DMS 273 (cell line): Measurements from ENCODE around the gene CCSER1.
"Not testable (repeated sequence)": the region's sequence is repeated elsewhere in the genome, so short reads cannot be mapped to it uniquely, and the experiment has no call there.

Source experiments
- DNase-seq: peaks from one replicate; lab custom pipeline; 2025; ENCODE audit not compliant: unreplicated experiment; lab: John Stamatoyannopoulos, UW

Gene CCSER1

DNA sequence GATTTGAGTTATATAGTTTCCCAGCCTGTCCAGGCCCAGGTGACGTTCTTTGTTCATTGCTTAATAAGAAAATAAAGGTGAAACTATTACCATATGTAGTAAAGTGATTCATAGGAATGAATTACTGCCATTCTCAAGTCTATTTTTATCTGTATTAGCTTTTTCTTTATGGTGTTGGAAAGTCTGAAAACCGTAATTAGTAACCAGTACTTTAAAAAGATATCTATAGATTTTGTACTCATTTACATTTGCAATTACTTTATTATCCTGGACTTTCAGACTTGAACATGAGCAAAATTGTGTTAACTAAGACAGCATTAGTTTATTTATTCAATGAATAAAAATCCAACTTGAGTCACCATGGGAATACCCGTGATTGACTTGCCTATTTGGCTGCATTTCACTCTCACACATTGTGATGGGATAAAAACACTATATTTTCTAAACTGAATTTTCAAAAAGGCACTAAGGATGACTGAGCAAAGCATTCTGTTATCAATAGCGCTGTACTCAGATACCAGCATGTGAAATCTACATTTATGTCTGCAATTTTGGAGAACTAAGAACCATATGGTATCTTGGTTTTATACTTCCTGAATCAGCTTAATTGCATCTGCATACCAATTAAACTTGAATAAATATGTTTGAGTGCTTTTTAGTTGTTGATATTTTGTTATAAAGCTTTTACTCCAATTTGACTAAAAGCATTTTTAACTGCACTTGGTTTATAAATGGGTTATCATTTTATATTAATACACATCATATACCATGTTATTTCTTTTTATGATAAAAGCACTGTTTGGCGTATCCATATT lies 154.6 kb downstream of the CCSER1 start:
- DNase-seq: peak; percentile 3

DNA sequence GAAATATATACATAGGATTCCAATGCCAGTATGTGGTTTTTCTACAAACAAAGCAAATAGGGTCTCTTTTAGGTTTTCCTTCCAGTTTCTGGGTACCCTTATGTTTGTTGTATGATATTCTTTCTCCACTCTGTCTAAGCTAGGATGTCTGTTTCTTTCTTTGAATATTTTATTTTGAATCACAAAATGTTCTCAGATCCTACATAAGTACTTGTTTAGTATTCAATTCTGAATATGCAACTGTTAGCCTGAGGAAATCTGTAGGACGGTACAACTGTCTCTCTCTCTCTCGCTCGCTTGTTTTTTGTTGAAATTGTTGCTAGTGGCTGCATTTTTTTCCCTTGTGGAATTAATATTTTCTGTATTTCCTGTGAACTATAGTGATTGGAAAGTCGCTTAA lies 163.2 kb downstream of the CCSER1 start:
- no peak for DNase-seq

DNA sequence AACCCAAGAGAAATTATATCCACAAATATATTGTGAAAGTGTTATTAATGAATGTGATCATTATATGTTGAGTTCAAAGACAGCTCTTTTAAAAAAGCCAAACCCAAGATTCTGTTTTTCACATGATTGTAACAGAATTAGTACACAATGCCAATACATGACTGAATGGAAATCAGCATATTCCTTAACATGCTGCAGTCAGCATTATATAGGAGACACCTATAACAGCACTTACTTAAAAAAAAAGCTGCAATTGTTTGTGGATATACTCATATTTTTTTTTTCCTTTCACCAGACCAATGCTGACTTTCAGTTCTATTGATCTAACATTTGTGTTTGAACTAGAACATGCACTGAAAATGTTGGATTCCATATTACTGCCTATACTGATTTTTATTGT lies 165.2 kb downstream of the CCSER1 start:
- DNase-seq: no peak

DNA sequence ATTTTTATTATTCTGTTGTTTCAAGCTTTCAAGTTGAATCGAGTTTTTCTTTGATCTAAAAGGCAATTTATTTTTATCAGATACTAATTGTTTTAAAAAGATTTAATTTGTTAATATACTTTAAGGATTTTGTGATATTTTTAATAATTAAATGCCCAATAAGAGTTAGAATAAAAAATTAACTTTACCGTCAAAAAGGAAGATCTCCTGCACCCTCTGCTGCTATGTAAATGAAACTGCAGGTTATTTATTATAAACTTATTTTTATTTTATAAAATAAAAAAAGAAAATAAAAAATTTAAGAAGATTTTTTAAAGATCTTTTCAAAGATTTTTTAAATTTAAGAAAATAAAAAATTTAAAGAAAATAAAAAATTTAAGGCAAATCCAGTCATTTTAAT lies 166.1 kb downstream of the CCSER1 start:
- no peak for DNase-seq

DNA sequence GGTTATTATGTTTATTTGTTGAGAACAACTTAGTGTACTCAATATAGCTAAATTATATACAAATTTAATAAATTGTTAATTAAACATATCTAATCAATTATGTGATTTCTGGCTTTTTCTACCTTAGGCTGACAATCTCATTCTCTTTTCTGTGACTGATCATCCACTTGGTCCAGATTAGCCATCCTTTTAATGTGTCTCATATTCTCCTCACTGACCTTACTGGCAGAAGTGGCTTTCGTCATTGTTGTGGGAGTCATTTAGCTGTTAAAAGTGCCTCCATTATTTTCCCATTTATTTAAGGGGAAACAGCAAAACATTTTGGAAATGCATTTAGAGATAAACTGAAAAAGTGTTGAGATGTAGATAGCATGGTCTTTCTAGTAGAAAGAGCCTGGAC lies 172.2 kb downstream of the CCSER1 start:
- no peak for DNase-seq

DNA sequence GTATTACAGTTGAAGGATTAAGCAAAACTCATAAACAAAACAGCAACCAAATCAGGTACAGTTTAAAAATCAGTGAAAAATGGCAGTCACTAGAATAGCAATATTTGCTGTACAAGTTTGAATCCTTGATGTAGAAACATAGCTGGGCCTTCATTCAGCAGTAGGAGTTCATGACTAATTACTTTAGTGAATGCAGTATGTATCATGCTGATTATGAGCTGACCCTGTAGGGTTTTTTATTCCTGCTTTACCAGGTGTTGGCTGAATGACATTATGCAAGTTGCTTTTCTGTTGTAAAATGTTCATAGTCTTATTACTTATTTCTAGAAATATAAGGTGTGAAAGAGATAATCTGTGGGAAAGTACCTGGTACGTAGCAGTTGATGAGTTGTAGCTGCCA lies 179.6 kb downstream of the CCSER1 start:
- DNase-seq: no peak

DNA sequence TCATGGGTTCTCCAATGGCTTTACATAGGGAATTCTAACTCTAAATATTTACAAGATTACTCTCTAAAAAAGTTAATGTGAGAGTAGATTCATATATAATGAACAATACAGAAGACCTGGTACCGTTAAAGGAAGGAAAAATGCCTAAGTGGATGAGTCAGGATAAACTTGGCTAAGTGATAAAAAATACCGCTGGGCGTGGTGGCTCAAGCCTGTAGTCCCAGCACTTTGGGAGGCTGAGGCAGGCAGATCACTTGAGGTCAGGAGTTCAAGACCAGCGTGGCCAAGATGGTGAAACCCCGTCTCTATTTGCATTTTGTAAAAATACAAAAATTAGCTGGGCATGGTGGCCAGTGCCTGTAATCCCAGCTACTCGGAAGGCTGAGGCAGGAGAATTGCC lies 189.9 kb downstream of the CCSER1 start:
- DNase-seq: not testable (repeated sequence)

DNA sequence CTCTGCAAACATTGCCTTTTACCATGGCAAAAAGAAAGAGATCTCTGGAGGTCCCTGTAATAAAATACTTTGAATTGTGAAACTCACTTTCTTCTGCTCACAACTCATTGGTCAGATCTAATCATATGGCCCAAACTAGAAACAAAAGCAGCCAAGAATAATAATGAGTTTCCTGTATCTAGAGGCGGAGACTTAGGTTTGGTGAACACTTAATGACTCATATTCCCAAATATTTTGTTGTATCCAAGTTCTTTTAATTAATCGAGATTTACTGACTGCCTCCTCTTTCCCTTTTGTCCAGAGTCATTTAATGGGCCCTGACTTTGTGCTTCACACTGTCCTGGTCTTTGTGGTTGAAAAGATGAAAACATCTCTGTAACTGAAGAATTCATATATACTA lies 190.6 kb downstream of the CCSER1 start:
- DNase-seq: no peak

DNA sequence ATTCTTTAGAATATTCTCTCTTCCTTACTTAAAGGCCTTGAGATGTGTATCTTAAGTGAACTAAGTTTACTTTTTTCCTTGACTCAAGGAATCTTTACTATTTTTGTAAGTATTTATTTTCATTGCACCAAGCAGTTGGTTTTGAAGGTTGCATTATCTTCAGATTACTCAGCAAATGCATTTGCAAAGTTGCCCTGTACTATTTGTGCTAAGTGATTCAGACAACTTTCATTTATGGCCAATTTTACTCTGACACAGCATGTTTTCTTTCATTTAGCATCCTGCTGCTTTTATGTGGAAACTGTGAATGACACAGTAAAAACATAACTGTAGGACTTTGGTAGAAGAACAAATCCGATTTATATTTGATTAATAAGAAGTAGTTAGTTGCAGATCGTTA lies 191.0 kb downstream of the CCSER1 start:
- no peak for DNase-seq

DNA sequence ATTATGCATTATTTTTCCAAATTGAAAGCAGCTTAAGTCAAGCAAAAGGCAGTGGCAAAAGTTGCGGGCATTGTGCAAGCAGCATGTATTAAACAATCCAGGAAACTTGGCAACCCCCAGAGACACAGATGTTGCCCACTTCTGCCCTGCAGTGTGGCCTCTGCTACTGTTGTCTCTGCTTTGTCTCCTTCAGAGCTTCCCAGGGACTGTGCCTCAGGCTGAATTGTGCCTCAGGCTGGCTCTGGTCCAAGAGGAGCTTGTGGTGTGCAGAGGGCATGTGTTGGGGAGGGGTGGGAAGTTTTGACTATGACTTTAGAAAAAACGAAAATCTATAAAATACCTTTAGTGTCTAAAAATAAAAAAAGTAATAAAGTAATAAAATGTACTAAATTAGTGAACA lies 201.4 kb downstream of the CCSER1 start:
- DNase-seq: peak; percentile 78

DNA sequence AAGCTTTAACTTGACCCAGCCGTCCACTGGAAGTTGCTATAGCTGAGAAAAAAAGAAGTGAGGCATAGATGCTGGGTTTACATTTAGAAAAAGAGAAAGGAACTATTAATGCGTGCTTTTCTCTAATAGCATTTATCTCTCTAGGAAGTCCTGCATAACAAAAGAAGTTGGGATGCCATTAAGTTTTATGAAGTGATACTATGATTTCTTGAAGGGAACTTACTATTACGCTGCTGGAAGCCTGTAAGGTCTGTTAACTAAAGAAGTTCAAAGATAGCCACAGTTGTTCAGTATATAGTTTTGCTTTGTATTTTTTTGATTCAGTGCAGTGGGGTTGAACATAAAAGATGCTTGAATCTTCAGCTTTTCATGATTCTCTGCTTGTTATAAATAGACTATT lies 203.4 kb downstream of the CCSER1 start:
- no peak for DNase-seq

DNA sequence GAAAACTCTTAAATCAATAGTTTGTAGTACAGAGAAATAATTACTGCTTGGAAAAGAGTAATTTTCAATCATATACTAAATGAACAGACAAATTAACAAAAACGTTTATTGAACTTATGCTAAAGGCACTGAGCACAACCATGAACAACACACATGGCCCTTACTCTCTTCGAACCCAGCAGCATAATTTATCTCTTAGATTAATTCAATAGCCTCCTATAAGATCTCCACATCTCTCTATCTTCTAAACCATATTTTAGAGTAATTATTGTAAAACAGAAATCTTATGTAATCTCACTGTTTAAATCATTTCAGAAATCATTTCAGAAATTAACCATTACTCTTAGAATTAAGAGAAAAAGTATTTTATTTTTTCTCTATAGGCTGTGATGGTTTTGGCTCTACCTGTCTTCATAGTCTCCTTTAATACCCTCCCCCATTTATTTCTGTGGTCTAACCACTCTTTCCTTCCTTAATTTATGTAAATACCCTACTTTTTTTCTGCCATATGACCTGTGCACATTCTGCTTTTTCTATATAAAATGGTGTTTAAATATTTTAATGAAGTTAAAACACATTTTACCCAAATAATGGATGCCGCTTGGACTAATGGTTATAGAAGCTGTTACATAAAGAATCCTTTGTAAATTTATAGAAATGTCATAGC lies 218.5 kb downstream of the CCSER1 start:
- no peak for DNase-seq

DNA sequence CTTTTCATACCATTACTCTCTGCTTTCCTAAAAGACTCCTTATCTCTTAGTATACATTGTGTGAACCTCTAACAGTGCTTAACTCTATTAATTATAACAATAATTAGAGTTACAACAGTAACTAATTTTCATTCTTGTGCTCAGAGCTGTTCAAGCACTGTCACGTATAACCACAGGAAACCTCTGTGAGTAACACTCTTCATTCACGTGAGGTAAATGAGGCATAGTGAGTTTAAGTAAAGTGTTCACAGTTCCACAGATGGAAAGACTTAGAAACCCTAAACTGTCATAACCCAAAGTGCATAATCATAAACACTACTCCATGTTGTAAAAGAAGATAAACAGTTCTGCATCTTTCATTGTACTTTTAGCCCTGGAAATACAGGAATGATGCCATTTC lies 222.4 kb downstream of the CCSER1 start:
- no peak for DNase-seq

DNA sequence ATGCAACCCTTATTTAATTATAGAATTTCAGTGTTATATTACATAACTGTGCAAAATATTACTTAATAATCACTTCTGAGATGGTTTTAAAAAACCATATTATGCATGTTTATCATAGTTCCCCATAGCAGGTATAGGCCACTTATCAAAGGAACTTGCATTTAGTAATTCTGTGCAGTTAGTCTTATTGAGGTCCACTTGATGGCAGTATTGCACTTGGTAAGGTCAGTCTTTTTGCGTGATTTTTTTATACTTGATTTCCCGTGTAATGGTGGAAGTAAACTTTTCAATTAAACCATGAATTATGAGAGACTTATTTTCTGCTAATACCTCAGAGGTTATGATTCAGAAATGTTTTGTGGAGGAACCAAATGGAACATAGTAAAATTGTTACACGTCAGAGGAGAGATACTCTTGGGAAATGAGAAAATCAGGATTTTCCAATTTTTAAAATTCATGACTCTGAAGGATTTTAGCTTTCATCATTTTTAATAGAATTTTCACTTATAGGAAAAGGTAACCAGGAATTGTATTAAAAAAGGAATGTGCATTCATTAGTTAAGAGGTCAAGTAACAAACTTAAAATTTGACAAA lies 230.0 kb downstream of the CCSER1 start:
- DNase-seq: peak; percentile 61

DNA sequence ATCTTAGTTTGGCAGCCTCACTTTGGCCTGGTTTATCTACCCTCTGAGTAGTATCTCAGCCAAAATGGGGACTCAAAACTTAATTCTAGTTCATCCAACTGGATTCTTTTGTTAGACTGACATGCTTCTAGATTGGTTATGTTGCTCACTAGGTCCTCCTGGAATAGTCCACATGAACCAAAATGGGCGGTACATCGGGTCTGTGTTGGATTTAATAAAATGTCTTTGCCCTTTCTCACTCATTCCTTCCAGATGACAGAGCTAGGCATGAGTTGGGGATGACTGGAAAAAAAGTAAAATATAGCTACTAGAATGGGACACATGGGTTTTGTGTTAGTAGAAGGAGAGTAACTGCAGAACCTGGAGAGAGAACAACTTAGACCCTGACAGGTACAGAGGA lies 247.9 kb downstream of the CCSER1 start:
- no peak for DNase-seq

DNA sequence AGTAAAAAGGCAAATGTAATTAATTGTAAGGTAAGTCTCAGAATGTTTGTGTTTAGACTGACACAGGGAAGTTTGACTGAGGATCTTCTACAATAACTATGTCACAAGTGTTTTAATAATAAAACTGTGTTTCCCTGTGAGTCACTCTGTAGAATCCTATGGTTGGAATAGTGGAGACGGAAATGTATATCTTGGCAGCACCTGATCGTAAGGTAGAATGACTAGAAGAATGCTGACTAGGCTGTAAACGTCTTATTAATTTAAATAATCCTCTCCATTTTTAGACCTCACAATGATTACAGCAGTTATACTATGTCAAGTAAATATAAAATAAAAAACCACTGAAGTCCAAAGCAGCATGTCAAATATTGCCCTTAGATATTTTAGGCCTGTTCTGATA lies 266.0 kb downstream of the CCSER1 start:
- no peak for DNase-seq

DNA sequence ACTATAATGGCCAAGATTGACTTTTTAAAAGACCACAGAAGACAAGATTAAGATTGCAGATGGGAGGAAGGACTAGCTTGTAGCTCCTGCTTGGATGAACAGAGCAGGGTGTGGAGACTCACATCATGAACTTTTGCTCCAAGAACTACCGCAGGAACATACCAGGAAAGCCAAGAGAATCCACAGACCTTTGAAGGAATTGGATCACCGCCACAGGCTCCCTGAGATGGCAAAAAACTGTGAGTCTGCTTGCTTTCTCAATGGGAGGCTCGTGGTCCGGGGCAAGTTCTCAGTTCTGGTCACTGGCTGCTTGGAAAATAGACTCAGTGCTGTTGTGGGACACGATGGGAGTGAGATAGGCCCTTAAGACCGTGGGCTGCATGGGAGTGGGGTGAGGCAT lies 276.6 kb downstream of the CCSER1 start:
- no peak for DNase-seq

DNA sequence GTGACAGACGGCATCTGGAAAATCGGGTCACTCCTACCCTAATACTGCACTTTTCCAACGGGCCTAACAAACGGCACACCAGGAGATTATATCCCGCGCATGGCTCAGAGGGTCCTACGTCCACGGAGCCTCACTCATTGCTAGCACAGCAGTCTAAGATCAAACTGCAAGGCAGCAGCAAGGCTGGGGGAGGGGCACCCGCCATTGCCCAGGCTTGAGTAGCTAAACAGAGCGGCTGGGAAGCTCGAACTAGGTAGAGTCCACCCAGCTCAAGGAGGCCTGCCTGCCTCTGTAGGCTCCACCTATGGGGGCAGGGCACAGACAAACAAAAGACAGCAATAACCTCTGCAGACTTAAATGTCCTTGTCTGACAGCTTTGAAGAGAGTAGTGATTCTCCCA lies 280.7 kb downstream of the CCSER1 start:
- not testable (repeated sequence) for DNase-seq

DNA sequence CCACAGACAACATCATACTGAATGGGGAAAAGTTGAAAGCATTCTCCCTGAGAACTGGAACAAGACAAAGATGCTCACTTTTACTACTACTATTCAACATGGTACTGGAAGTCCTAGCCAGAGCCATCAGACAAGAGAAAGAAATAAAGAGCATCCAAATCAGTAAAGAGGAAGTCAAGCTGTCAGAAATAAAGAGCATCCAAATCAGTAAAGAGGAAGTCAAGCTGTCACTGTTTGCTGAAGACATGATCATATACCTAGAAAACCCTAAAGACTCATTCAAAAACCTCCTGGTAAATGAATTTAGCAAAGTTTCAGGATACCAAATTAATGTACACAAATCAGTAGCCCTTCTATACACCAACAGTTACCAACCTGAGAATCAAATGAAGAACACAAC lies 285.6 kb downstream of the CCSER1 start:
- DNase-seq: not testable (repeated sequence)

DNA sequence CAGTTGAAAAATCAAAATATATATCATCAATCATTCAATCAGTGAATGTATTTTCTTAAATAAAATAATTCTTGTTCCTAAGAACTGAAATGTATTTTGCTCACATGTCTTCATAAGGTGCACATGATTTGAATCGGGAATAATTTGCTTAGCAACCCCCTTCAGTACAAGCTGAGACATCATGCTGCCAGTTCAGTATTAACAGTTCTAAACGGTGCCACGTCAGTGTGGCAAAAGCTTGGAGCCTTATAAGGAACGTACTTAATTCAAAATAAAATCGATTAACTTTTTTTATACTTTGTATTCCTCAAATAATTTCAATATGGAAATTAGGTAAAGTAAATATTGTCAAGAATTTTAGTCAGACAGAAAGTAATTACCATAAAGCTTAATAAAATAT lies 287.9 kb downstream of the CCSER1 start:
- no peak for DNase-seq

DNA sequence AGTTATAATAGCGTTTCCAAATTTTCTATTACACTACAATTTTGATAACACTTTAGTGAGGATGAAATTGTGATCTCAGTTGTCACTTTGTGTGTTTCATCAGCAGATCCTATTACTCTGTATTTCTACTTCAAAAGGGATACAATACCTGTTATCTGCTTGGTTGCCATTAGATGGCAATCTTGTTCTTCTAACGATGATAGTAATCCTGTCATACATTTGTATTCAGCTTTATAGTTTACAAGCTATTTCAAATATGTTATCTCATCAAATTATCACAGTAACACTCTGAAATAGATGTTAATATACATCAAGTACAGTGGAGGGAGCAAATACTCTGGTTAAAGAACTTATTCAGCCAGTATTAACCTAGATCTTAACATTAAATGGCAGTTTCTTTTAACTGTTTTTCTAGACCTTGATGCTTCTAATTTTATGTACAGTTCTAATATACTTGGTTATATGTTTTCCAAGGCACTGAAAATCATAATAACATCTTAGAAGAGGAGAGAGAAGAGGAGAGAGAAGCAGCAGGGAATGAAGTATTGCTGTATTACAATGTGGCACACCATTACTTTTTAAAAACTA lies 292.0 kb downstream of the CCSER1 start:
- peak; percentile 50 for DNase-seq

DNA sequence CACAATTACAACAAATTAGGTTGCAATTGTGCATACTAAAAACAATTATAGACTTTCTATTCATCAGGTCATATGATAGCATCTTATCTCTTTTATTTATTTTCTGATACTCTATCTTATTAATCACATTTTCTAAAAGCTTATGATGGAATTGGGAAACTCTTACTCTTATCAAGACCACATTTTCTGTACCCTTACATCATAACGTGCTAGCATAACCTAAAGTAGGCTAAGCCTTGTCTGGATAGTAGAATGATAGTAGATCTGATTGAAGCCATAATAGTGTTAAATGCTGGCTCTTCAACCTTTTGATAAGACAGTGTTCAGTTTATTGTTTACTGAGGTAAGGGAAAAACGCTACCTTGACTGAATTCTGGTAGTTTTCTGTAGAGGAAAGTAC lies 294.0 kb downstream of the CCSER1 start:
- DNase-seq: no peak
